SK-N-MC (cell line): Measurements from ENCODE around the gene YPEL5.

Experiments used
- EZH2 ChIP-seq: fragments of 200-600 bp; sonication (generic); IDR thresholded peaks from one replicate; pipeline ENCODE4 v1.6.1; 2017; ENCODE audit warnings: antibody characterized with exemption
- FOXP2 ChIP-seq: optimal IDR thresholded peaks from 2 replicates; pipeline ENCODE3; 2011; ENCODE audit warnings: mild to moderate bottlenecking, moderate library complexity; ENCODE audit not compliant: insufficient read depth; ENCODE audit errors: extremely low read length, control extremely low read depth
- POLR2AphosphoS5 ChIP-seq: IDR thresholded peaks from 2 replicates; pipeline ENCODE4 v1.6.1; 2012; ENCODE audit warnings: mild to moderate bottlenecking, low read depth, low read length, borderline replicate concordance

DNA sequence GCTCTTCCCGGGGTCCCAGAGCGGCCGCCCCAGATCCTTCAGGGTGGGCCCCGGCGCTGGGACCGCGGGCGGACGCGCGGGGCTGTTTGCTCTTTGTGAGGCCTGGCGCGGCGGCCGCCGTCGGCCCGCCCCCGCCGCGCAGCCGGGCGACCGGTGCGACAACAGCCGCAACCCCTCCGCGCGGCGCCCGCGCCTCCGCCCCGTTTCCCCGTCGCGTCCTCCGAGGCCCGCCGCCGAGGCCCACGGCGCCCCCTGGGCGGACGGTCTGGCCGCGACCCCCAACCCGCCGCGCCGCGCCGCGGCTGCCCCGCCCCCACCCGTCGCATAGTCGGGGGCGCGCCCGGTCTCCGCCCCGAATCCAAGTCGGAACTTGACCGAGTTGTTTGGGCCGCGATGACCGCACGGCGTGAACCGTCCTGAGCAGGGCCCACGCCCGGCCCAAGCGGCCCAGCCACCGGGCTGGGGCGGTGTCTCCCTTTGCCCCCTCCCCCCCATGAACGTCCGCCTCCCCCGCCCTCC, 448 bp downstream of the YPEL5 start:
- no peak for TF ChIP-seq POLR2AphosphoS5
- no peak for TF ChIP-seq EZH2
- TF ChIP-seq FOXP2, result no peak
